ENCODE data around the gene MYO15B. TPM values are rescaled to one million over a fixed set of nuclear protein-coding genes. Genes with fewer than 3 reads are reported as not detected.
"Not testable (repeated sequence)": the region's sequence is repeated elsewhere in the genome, so short reads cannot be mapped to it uniquely, and the experiment has no call there.

The MYO15B gene
- total RNA-seq, 1 donor from 2014 or later: 285 TPM

DNA sequence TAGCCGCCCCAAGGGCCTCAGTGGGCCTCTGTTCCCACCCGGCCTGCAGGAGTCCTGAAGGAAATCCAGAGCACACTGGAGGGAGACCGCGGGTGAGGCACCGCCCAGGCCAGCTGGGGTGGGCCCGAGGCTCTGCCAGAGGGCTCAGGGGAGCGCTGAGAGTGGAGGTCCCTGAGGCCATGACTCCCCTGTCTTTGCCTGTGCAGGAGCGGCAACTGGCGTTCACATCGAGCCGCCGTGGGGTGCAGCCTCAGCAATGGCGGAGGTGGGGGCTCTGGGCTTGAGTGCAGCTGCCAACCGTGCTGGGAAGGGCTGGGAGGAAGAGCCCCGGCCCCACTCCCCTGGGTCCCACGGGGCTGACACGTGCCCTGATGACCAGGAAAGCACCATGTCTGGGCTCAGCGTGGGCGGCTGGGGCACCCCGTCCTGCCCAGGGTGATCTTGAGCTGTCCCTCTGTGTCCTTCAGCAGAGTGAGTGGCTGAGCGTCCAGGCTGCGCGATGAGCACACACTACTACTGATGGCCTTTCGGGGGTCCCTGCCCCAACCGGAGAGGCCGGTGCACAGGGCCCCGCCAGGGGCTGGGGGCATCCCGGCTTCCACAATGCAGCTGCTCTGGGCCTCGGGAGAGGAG lies 13.1 kb upstream of the MYO15B start:
- no peak for DNase-seq (ENCODE audit: low spot score in 2 of 2)
- no peaks in the 10 kb centered on the region for H3K9me3 ChIP-seq
- no peak overlapping the region for H3K27ac ChIP-seq
- H3K36me3 ChIP-seq: no peaks in the 10 kb centered on the region
- no peaks in the 10 kb centered on the region for H3K4me1 ChIP-seq
- H3K27me3 ChIP-seq: no peaks in the 10 kb centered on the region
- intact Hi-C loops (cut with DNase I): no loop called here
- TF ChIP-seq CTCF (IDR thresholded peaks at IDR 0.05): no peak
- H3K4me3 ChIP-seq: no peak overlapping the region

- Histone ChIP-seq H3K36me3 (no peaks in the 10 kb centered on the region), H3K4me1 (no peaks in the 10 kb centered on the region), H3K27ac (no peak overlapping the region), H3K4me3 (no peak overlapping the region), H3K9me3 (no peaks in the 10 kb centered on the region), H3K27me3 (no peaks in the 10 kb centered on the region)
- intact Hi-C loops (cut with DNase I): no loop called here
- DNase-seq (ENCODE audit: low spot score in 2 of 2): no peak
- TF ChIP-seq CTCF (IDR thresholded peaks at IDR 0.05): no peak
Observed at GRCh38 chr17:75575197-75575596, 12.4 kb upstream of the MYO15B start.

DNA sequence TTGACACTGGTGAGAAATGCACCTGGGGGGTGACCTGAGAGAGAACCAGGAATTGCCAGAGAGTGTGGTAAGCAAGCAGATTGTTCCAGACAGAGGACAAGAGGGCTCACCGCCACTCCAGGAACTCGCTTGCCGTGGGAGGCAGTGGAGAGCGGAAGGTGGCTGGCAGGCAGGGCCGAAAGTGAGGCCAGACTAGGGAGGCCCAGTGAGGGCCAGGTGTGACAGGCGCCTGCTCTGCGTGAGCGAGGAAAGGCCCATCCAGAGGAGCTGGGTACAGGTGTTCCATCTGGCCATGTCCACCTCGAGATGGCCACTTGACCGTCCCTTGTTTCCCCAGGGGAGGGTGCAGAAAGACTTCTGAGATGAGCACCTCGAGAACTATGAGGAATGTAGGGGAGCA lies 11.9 kb upstream of the MYO15B start:
- no peak for TF ChIP-seq CTCF (IDR thresholded peaks at IDR 0.05)
- H3K27me3 ChIP-seq: no peaks in the 10 kb centered on the region
- H3K9me3 ChIP-seq: no peaks in the 10 kb centered on the region
- H3K36me3 ChIP-seq: no peaks in the 10 kb centered on the region
- H3K4me1 ChIP-seq: no peaks in the 10 kb centered on the region
- no peak overlapping the region for H3K4me3 ChIP-seq
- intact Hi-C loops (cut with DNase I): no loop called here
- no peak for DNase-seq (ENCODE audit: low spot score in 2 of 2)
- no peak overlapping the region for H3K27ac ChIP-seq

DNA sequence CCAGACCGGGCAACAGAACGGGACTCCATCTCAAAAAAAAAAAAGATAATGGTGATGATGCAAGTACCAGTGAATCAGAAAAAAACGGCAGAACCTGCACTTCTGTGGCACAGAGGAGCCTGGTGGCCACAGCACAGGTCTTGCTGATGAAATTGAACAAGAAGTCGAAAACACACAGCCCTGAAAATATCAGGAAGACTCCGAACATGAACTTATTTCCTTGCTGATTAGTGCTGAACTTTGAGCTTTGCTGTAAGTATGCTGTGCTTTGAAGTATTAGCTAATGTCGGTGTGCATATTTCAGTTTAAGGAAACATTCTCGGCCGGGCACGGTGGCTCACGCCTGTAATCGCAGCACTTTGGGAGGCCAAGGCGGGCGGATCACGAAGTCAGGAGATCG lies 10.9 kb upstream of the MYO15B start:
- H3K4me3 ChIP-seq: no peak overlapping the region
- intact Hi-C loops (cut with DNase I): no loop called here

GRCh38 chr17:75581121-75581725 lies 6.4 kb upstream of the MYO15B start:
- H3K9me3 ChIP-seq; H3K27ac ChIP-seq; H3K36me3 ChIP-seq; H3K4me1 ChIP-seq; H3K4me3 ChIP-seq; DNase-seq (ENCODE audit: low spot score in 2 of 2); H3K27me3 ChIP-seq; intact Hi-C loops (cut with DNase I): not testable (repeated sequence)

More for the DNA sequence above, 10.9 kb upstream of the MYO15B start:
- no peak for DNase-seq (ENCODE audit: low spot score in 2 of 2)
- TF ChIP-seq CTCF (IDR thresholded peaks at IDR 0.05): no peak
- no peak overlapping the region for H3K27ac ChIP-seq
- no peaks in the 10 kb centered on the region for H3K36me3 ChIP-seq
- H3K4me1 ChIP-seq: no peaks in the 10 kb centered on the region
- H3K27me3 ChIP-seq: no peaks in the 10 kb centered on the region
- H3K9me3 ChIP-seq: no peaks in the 10 kb centered on the region

DNA sequence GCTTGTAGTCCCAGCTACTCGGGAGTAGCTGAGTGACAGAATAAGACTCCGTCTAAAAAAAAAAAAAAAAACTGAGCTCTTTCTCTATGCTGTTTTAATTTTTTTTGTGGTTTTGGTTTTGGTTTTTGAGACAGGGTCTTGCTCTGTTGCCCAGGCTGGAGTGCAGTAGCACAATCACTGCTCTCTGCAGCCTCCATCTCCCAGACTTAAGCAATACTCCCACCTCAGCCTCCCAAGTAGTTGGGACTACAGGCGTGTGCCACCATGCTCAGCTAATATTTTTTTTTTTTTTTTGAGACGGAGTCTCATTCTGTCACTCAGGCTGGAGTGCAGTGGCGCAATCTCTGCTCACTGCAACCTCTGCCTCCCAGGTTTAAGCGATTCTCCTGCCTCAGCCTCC lies 4.4 kb upstream of the MYO15B start:
- H3K4me1 ChIP-seq; H3K9me3 ChIP-seq; intact Hi-C loops (cut with DNase I); H3K27ac ChIP-seq; DNase-seq (ENCODE audit: low spot score in 2 of 2); H3K27me3 ChIP-seq; H3K36me3 ChIP-seq; H3K4me3 ChIP-seq: not testable (repeated sequence)

DNA sequence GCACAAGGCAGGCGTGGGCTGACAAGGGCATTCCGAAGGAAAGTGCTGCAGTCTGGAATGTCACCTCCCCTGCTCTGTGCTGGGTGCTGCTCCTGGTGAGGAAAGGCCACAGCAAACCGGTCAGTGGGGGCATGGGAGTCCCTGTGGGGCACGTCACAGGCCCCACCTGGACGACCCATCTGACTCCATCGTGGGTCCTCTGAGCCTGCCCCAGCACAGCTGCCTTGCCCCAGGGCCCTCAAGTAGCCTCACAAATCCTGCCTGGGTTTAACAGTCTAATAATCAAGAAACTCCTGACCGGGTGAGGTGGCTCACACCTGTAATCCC lies 2.8 kb upstream of the MYO15B start:
- no peak overlapping the region for H3K27ac ChIP-seq
- no peak overlapping the region for H3K4me3 ChIP-seq
- TF ChIP-seq CTCF (IDR thresholded peaks at IDR 0.05): no peak
- H3K27me3 ChIP-seq: no peaks in the 10 kb centered on the region
- no peak for DNase-seq (ENCODE audit: low spot score in 2 of 2)
- H3K9me3 ChIP-seq: no peaks in the 10 kb centered on the region
- no peaks in the 10 kb centered on the region for H3K36me3 ChIP-seq
- H3K4me1 ChIP-seq: no peaks in the 10 kb centered on the region
- intact Hi-C loops (cut with DNase I): no loop called here
